Measurements from ENCODE around the gene CSPG4. TPM values are rescaled to one million over a fixed set of nuclear protein-coding genes. Genes with fewer than 3 reads are reported as not detected.
"Not testable (repeated sequence)": the region's sequence is repeated elsewhere in the genome, so short reads cannot be mapped to it uniquely, and the experiment has no call there.

Gene CSPG4
- total RNA-seq, 1 donor from 2014 or later, result 15.0 TPM

- Histone ChIP-seq H3K4me3 (no peak overlapping the region), H3K4me1 (peaks cover 7% of the 10 kb centered on the region), H3K9me3 (no peaks in the 10 kb centered on the region), H3K27me3 (ENCODE audit: low read depth) (no peaks in the 10 kb centered on the region), H3K27ac (no peak overlapping the region), H3K36me3 (no peaks in the 10 kb centered on the region)
- ATAC-seq (no peak), DNase-seq (no peak)
- TF ChIP-seq, protein P1, sequence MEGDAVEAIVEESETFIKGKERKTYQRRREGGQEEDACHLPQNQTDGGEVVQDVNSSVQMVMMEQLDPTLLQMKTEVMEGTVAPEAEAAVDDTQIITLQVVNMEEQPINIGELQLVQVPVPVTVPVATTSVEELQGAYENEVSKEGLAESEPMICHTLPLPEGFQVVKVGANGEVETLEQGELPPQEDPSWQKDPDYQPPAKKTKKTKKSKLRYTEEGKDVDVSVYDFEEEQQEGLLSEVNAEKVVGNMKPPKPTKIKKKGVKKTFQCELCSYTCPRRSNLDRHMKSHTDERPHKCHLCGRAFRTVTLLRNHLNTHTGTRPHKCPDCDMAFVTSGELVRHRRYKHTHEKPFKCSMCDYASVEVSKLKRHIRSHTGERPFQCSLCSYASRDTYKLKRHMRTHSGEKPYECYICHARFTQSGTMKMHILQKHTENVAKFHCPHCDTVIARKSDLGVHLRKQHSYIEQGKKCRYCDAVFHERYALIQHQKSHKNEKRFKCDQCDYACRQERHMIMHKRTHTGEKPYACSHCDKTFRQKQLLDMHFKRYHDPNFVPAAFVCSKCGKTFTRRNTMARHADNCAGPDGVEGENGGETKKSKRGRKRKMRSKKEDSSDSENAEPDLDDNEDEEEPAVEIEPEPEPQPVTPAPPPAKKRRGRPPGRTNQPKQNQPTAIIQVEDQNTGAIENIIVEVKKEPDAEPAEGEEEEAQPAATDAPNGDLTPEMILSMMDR (IDR thresholded peaks at IDR 0.05), result no peak
- intact Hi-C loops (cut with DNase I), result no loop called here
These were observed 25.0 kb downstream of the CSPG4 start for GRCh38 chr15:75687486-75688277.

GRCh38 chr15:75686212-75686642, 26.4 kb downstream of the CSPG4 start:
- ATAC-seq, result peak; percentile 78 to 90
- H3K27me3 ChIP-seq (ENCODE audit: low read depth); H3K9me3 ChIP-seq; H3K4me1 ChIP-seq; H3K36me3 ChIP-seq; H3K27ac ChIP-seq; intact Hi-C loops (cut with DNase I); H3K4me3 ChIP-seq: not testable (repeated sequence)
- DNase-seq, result peak; percentile 88
- TF ChIP-seq, protein P1 (IDR thresholded peaks at IDR 0.05), result peak; percentile 87

GRCh38 chr15:75685195-75685594, 27.5 kb downstream of the CSPG4 start:
- no peak for DNase-seq

GRCh38 chr15:75684648-75685047, 28.0 kb downstream of the CSPG4 start:
- DNase-seq (no peak), ATAC-seq (no peak)
- TF ChIP-seq, protein P1 (IDR thresholded peaks at IDR 0.05), result no peak
- Histone ChIP-seq H3K27ac (no peak overlapping the region), H3K36me3 (no peaks in the 10 kb centered on the region), H3K27me3 (ENCODE audit: low read depth) (no peaks in the 10 kb centered on the region), H3K9me3 (no peaks in the 10 kb centered on the region), H3K4me1 (peaks cover 7% of the 10 kb centered on the region), H3K4me3 (no peak overlapping the region)
- intact Hi-C loops (cut with DNase I), result no loop called here

More at GRCh38 chr15:75685195-75685594, 27.5 kb downstream of the CSPG4 start:
- Histone ChIP-seq H3K27me3 (ENCODE audit: low read depth) (no peaks in the 10 kb centered on the region), H3K4me1 (peaks cover 7% of the 10 kb centered on the region), H3K36me3 (no peaks in the 10 kb centered on the region), H3K4me3 (no peak overlapping the region), H3K27ac (no peak overlapping the region), H3K9me3 (no peaks in the 10 kb centered on the region)
- TF ChIP-seq, protein P1 (IDR thresholded peaks at IDR 0.05), result no peak
- no peak for ATAC-seq
- intact Hi-C loops (cut with DNase I), result no loop called here

- ATAC-seq, result peak; percentile 85 to 87
- TF ChIP-seq, protein P1 (IDR thresholded peaks at IDR 0.05), result peak; percentile 83
These were observed 28.9 kb downstream of the CSPG4 start for GRCh38 chr15:75683646-75684312.

More at GRCh38 chr15:75683646-75684312, 28.9 kb downstream of the CSPG4 start:
- DNase-seq, result peak; percentile 76
- H3K4me3 ChIP-seq; H3K4me1 ChIP-seq; H3K36me3 ChIP-seq; H3K27ac ChIP-seq; intact Hi-C loops (cut with DNase I); H3K27me3 ChIP-seq (ENCODE audit: low read depth); H3K9me3 ChIP-seq: not testable (repeated sequence)

Data from lower lobe of right lung (tissue), 2 donors.